IPS-15b (cell line): ENCODE results near the gene TBC1D10A.

ENCODE experiments used
- H3K27me3 ChIP-seq: one replicate; pipeline ENCODE4 v1.6.1; 2013; ENCODE audit warnings: low read length; ENCODE audit not compliant: control insufficient read depth, insufficient read depth
- H3K36me3 ChIP-seq: one replicate; pipeline ENCODE4 v1.6.1; 2013; ENCODE audit warnings: low read length; ENCODE audit not compliant: control insufficient read depth, insufficient read depth
- H3K4me1 ChIP-seq: one replicate; pipeline ENCODE4 v1.6.1; 2013; ENCODE audit warnings: mild to moderate bottlenecking, low read length; ENCODE audit not compliant: control insufficient read depth, insufficient read depth
- H3K4me3 ChIP-seq: one replicate; pipeline ENCODE4 v1.5.1; 2013; ENCODE audit warnings: low read depth, low read length
- H3K9ac ChIP-seq: one replicate; pipeline ENCODE4 v1.6.1; 2013; ENCODE audit warnings: low read depth, mild to moderate bottlenecking, low read length
- H3K9me3 ChIP-seq: one replicate; pipeline ENCODE4 v1.6.1; 2013; ENCODE audit warnings: mild to moderate bottlenecking, low read length; ENCODE audit not compliant: control insufficient read depth, insufficient read depth

The TBC1D10A gene

GRCh38 chr22:30314915-30315314 lies 11.8 kb downstream of the TBC1D10A start:
- Histone ChIP-seq H3K4me3 (no peak overlapping the region), H3K4me1 (peaks cover 3% of the 10 kb centered on the region), H3K9ac (no peak overlapping the region), H3K27me3 (no peaks in the 10 kb centered on the region), H3K36me3 (no peaks in the 10 kb centered on the region), H3K9me3 (no peaks in the 10 kb centered on the region)

- Histone ChIP-seq H3K4me3 (no peak overlapping the region), H3K36me3 (no peaks in the 10 kb centered on the region), H3K9ac (no peak overlapping the region), H3K27me3 (no peaks in the 10 kb centered on the region), H3K9me3 (no peaks in the 10 kb centered on the region), H3K4me1 (peaks cover 3% of the 10 kb centered on the region)
Measured at GRCh38 chr22:30313527-30314363, 13.0 kb downstream of the TBC1D10A start.

GRCh38 chr22:30312053-30312452 lies 14.7 kb downstream of the TBC1D10A start:
- H3K9me3 ChIP-seq, result no peaks in the 10 kb centered on the region
- no peaks in the 10 kb centered on the region for H3K36me3 ChIP-seq
- H3K27me3 ChIP-seq, result no peaks in the 10 kb centered on the region
- H3K9ac ChIP-seq, result no peak overlapping the region
- H3K4me1 ChIP-seq, result peaks cover 3% of the 10 kb centered on the region
- no peak overlapping the region for H3K4me3 ChIP-seq

- H3K4me3 ChIP-seq, result no peak overlapping the region
Measured at GRCh38 chr22:30310881-30311771, 15.6 kb downstream of the TBC1D10A start.

GRCh38 chr22:30309951-30310741 lies 16.6 kb downstream of the TBC1D10A start:
- no peaks in the 10 kb centered on the region for H3K36me3 ChIP-seq
- H3K4me3 ChIP-seq, result no peak overlapping the region
- H3K9ac ChIP-seq, result peak overlapping the region; percentile 16
- H3K4me1 ChIP-seq, result peaks cover 3% of the 10 kb centered on the region
- no peaks in the 10 kb centered on the region for H3K27me3 ChIP-seq
- no peaks in the 10 kb centered on the region for H3K9me3 ChIP-seq

More at GRCh38 chr22:30310881-30311771, 15.6 kb downstream of the TBC1D10A start:
- H3K9ac ChIP-seq, result no peak overlapping the region
- H3K27me3 ChIP-seq, result no peaks in the 10 kb centered on the region
- no peaks in the 10 kb centered on the region for H3K9me3 ChIP-seq
- H3K36me3 ChIP-seq, result no peaks in the 10 kb centered on the region
- peaks cover 3% of the 10 kb centered on the region for H3K4me1 ChIP-seq

GRCh38 chr22:30308518-30309230 lies 18.1 kb downstream of the TBC1D10A start:
- Histone ChIP-seq H3K4me1 (peaks cover 3% of the 10 kb centered on the region), H3K9me3 (no peaks in the 10 kb centered on the region), H3K27me3 (no peaks in the 10 kb centered on the region), H3K9ac (no peak overlapping the region), H3K4me3 (no peak overlapping the region), H3K36me3 (no peaks in the 10 kb centered on the region)

GRCh38 chr22:30308093-30308492 lies 18.6 kb downstream of the TBC1D10A start:
- peaks cover 3% of the 10 kb centered on the region for H3K4me1 ChIP-seq
- no peaks in the 10 kb centered on the region for H3K9me3 ChIP-seq
- H3K36me3 ChIP-seq, result no peaks in the 10 kb centered on the region
- H3K27me3 ChIP-seq, result no peaks in the 10 kb centered on the region
- no peak overlapping the region for H3K4me3 ChIP-seq
- no peak overlapping the region for H3K9ac ChIP-seq

- Histone ChIP-seq H3K9me3 (no peaks in the 10 kb centered on the region), H3K4me1 (peaks cover 3% of the 10 kb centered on the region), H3K27me3 (no peaks in the 10 kb centered on the region), H3K9ac (no peak overlapping the region), H3K36me3 (no peaks in the 10 kb centered on the region), H3K4me3 (no peak overlapping the region)
Measured at GRCh38 chr22:30307041-30307574, 19.6 kb downstream of the TBC1D10A start.

GRCh38 chr22:30306627-30307011 lies 20.1 kb downstream of the TBC1D10A start:
- no peaks in the 10 kb centered on the region for H3K27me3 ChIP-seq
- peaks cover 3% of the 10 kb centered on the region for H3K4me1 ChIP-seq
- H3K36me3 ChIP-seq, result no peaks in the 10 kb centered on the region
- H3K9me3 ChIP-seq, result no peaks in the 10 kb centered on the region
- H3K9ac ChIP-seq, result no peak overlapping the region
- no peak overlapping the region for H3K4me3 ChIP-seq

- no peaks in the 10 kb centered on the region for H3K27me3 ChIP-seq
- no peaks in the 10 kb centered on the region for H3K36me3 ChIP-seq
- H3K9me3 ChIP-seq, result no peaks in the 10 kb centered on the region
- H3K9ac ChIP-seq, result peak overlapping the region; percentile 37
- H3K4me3 ChIP-seq, result no peak overlapping the region
- H3K4me1 ChIP-seq, result peaks cover 3% of the 10 kb centered on the region
Measured at GRCh38 chr22:30305906-30306626, 20.7 kb downstream of the TBC1D10A start.
